ENCODE data around the gene PSMD5. TPM values are rescaled to one million over a fixed set of nuclear protein-coding genes. Genes with fewer than 3 reads are reported as not detected.

The PSMD5 gene
- total RNA-seq, 1 donor from 2014 or later: 53.3 TPM

DNA sequence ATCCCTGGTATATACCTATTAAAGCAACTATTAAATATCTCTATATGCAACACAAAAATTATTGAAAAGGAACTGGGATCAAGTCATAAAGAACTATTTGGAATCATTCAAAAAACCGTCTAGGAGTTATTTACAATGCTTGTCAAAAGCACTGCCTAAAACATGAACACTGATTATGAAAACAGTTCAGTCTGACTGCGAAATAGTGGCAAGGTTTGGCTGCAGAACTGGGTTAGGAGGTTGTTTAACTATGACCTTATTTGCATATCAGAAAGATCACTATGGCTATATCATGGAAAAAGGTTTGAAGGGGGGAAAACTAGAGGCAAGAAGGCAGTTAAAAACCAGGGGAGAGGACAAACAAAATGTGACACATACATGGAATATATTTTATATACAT is 61.5 kb downstream of the PSMD5 start:
- no peaks in the 10 kb centered on the region for H3K9me3 Mint-ChIP-seq (ENCODE audit: unreplicated experiment)
- peaks cover 44% of the 10 kb centered on the region for H3K36me3 Mint-ChIP-seq (ENCODE audit: unreplicated experiment)
- TF ChIP-seq, protein P1, sequence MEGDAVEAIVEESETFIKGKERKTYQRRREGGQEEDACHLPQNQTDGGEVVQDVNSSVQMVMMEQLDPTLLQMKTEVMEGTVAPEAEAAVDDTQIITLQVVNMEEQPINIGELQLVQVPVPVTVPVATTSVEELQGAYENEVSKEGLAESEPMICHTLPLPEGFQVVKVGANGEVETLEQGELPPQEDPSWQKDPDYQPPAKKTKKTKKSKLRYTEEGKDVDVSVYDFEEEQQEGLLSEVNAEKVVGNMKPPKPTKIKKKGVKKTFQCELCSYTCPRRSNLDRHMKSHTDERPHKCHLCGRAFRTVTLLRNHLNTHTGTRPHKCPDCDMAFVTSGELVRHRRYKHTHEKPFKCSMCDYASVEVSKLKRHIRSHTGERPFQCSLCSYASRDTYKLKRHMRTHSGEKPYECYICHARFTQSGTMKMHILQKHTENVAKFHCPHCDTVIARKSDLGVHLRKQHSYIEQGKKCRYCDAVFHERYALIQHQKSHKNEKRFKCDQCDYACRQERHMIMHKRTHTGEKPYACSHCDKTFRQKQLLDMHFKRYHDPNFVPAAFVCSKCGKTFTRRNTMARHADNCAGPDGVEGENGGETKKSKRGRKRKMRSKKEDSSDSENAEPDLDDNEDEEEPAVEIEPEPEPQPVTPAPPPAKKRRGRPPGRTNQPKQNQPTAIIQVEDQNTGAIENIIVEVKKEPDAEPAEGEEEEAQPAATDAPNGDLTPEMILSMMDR (IDR thresholded peaks at IDR 0.05): no peak
- H3K4me3 Mint-ChIP-seq (ENCODE audit: unreplicated experiment): no peak overlapping the region
- H3K4me1 Mint-ChIP-seq (ENCODE audit: unreplicated experiment): peaks cover 6% of the 10 kb centered on the region
- no peaks in the 10 kb centered on the region for H3K27me3 Mint-ChIP-seq (ENCODE audit: unreplicated experiment)
- no peak for DNase-seq (ENCODE audit: extremely low spot score, unreplicated experiment)
- no peak overlapping the region for H3K27ac Mint-ChIP-seq (ENCODE audit: unreplicated experiment)

DNA sequence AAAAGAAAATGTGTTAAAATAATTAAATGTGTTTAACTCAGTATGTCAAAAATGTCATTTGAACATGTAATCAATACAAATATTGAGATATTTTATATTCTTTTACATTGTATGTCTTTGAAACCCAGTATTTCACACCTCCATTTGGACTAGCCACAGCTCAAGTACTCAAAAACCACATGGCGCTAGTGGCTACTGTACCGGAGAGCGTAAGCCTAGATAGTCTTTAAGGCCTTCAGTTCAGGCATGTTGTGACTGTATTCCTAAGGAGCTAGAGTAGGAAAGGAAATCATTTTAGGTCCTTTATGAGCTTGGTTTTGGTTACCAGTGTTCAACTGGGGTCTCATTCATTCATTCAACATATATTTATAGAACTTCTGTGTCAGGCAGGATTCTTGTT is 62.4 kb downstream of the PSMD5 start:
- Mint-ChIP-seq H3K9me3 (ENCODE audit: unreplicated experiment) (no peaks in the 10 kb centered on the region), H3K27ac (ENCODE audit: unreplicated experiment) (no peak overlapping the region)

DNA sequence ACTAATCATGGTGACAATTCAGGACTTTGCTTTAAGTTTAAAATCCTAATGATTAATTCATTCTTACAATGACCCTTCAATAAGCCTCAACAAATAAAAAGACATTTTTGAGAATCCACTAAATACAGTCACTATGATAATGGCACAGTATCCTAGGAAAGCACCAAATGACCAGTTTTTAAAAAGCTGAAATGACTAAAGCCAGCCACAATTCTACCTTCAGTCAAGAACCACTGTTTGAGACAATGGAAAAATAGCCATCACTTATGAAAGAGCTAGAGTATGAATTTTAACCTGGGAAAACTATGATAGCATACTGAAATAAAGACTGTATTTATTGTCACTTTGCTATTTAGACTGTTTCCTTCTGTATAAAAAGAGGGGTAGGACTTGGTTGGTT is 63.5 kb downstream of the PSMD5 start:
- no peak overlapping the region for H3K27ac Mint-ChIP-seq (ENCODE audit: unreplicated experiment)
- TF ChIP-seq, protein P1 (IDR thresholded peaks at IDR 0.05): no peak
- peaks cover 48% of the 10 kb centered on the region for H3K36me3 Mint-ChIP-seq (ENCODE audit: unreplicated experiment)
- H3K4me1 Mint-ChIP-seq (ENCODE audit: unreplicated experiment): peaks cover 5% of the 10 kb centered on the region
- H3K9me3 Mint-ChIP-seq (ENCODE audit: unreplicated experiment): no peaks in the 10 kb centered on the region
- no peaks in the 10 kb centered on the region for H3K27me3 Mint-ChIP-seq (ENCODE audit: unreplicated experiment)
- no peak overlapping the region for H3K4me3 Mint-ChIP-seq (ENCODE audit: unreplicated experiment)
- no peak for DNase-seq (ENCODE audit: extremely low spot score, unreplicated experiment)

More for the DNA sequence above, 62.4 kb downstream of the PSMD5 start:
- TF ChIP-seq, protein P1 (IDR thresholded peaks at IDR 0.05): no peak
- Mint-ChIP-seq H3K27me3 (ENCODE audit: unreplicated experiment) (no peaks in the 10 kb centered on the region), H3K4me1 (ENCODE audit: unreplicated experiment) (peaks cover 5% of the 10 kb centered on the region), H3K36me3 (ENCODE audit: unreplicated experiment) (peaks cover 45% of the 10 kb centered on the region), H3K4me3 (ENCODE audit: unreplicated experiment) (no peak overlapping the region)
- DNase-seq (ENCODE audit: extremely low spot score, unreplicated experiment): no peak

DNA sequence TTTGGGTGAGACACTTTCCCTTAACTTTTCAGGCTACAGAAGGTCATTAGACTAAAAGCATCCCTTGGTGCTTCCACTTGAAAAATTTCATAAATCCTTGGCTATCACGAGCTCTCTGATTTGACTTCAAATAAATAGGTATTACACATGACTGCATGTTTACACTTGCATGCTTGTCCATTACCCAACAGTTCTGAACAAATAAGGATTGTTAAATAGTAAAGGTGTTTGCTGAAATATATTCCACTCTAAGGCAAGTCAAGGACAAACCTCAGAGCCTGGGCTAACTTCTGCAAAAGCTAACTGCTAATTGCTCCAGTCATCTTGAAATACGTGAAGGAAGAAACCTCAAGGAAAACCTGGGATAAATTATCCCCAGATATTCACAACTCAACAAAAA is 64.0 kb downstream of the PSMD5 start:
- DNase-seq (ENCODE audit: extremely low spot score, unreplicated experiment): no peak
- TF ChIP-seq, protein P1 (IDR thresholded peaks at IDR 0.05): no peak
- peaks cover 44% of the 10 kb centered on the region for H3K36me3 Mint-ChIP-seq (ENCODE audit: unreplicated experiment)
- H3K9me3 Mint-ChIP-seq (ENCODE audit: unreplicated experiment): no peaks in the 10 kb centered on the region
- H3K27ac Mint-ChIP-seq (ENCODE audit: unreplicated experiment): no peak overlapping the region
- H3K4me3 Mint-ChIP-seq (ENCODE audit: unreplicated experiment): no peak overlapping the region
- no peaks in the 10 kb centered on the region for H3K27me3 Mint-ChIP-seq (ENCODE audit: unreplicated experiment)
- peaks cover under 1% of the 10 kb centered on the region for H3K4me1 Mint-ChIP-seq (ENCODE audit: unreplicated experiment)

DNA sequence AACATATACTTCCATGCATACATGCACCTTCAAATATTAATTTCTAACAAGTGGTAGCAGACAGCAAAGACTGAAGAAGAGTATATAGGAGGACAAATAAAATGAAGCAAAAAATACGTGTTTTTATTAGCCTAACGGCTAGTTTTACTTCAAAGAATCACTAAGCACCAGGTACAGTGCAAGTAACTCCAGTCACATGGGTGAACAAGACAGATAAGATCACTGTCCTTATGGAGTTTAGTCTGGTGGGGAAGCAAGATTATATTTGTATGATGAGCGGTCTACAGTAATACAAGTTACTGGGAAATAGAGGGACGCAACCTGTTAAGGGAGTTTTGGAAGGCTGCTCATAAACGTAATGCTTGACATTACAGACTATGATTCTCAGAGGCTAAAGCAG is 65.5 kb downstream of the PSMD5 start:
- Mint-ChIP-seq H3K9me3 (ENCODE audit: unreplicated experiment) (no peaks in the 10 kb centered on the region), H3K4me1 (ENCODE audit: unreplicated experiment) (no peaks in the 10 kb centered on the region), H3K27ac (ENCODE audit: unreplicated experiment) (no peak overlapping the region), H3K36me3 (ENCODE audit: unreplicated experiment) (peaks cover 46% of the 10 kb centered on the region), H3K4me3 (ENCODE audit: unreplicated experiment) (no peak overlapping the region), H3K27me3 (ENCODE audit: unreplicated experiment) (no peaks in the 10 kb centered on the region)
- DNase-seq (ENCODE audit: extremely low spot score, unreplicated experiment): no peak
- TF ChIP-seq, protein P1 (IDR thresholded peaks at IDR 0.05): no peak

Measured in osteocyte (in vitro differentiated cells).